GM19397 (cell line): ENCODE data around the gene ATP4B.

Experiments
- ATAC-seq: cut with Tn5 transposase; IDR thresholded peaks from one replicate; pipeline ENCODE4 v1.9.1; 2021; ENCODE audit warnings: mild to moderate bottlenecking, moderate library complexity; ENCODE audit not compliant: unreplicated experiment

The ATP4B gene

DNA sequence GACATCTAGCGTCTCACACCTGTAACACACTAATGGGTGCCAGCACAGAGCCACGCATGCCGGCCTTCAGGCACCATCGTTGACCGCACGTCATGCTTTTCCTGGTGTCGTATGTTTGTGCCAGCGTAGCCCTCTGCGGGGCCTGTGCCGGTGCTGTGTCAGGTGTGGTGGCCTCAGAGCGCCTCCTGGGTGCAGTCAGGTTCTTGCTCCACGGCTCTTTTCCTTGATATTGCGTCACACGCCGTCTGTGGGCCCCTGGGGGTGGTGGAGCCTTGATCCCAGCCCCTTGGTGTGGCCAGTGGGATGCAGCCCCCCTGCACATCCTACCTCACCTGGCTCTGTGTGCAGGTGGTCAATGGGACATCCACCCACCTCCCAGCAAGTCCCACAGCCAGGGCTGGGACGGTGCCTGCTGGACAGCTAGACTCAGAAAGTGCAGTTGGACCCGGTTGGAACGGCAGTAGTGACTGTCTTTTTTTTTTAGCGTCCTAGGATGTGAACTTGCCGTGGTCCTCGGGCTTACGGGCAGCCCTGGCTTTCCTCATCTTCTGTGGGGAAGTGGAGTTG lies 48.9 kb downstream of the ATP4B start:
- no peak for ATAC-seq

DNA sequence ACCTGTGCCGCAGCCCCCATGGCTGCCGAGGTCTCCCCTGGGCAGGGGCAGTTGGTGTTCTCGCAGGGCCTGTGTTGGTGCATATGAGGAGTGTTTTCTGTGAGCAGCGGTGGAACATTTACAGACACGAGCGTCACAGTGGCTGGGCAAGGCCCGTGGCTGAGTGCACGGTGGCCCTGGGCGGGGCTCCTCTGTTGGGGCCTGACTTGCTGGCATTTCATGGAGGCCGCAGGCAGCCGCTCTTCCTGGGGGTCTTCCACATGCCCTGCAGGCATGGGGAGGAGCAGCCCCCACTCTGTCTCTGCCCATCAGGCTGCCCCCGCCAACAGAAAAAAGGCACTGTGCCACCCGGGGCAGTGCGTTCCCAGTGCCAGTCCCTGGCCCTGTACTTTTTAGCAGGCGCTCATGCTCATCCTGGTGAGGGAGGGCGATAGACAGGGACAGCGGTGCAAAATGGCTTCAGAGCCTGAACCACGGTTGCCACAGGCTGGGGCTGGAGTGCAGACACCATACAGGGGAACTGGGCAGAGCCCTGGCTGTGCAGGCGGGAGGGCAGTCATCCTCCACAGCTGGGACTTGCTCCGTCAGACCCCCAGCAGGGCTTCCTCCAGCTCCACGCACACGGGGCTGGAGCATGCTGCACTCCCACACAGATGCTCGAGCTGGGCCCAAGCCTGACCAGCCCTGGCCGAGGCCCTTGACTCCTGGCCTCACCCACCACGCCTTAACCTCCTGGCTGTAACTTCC lies 49.9 kb downstream of the ATP4B start:
- ATAC-seq: no peak

DNA sequence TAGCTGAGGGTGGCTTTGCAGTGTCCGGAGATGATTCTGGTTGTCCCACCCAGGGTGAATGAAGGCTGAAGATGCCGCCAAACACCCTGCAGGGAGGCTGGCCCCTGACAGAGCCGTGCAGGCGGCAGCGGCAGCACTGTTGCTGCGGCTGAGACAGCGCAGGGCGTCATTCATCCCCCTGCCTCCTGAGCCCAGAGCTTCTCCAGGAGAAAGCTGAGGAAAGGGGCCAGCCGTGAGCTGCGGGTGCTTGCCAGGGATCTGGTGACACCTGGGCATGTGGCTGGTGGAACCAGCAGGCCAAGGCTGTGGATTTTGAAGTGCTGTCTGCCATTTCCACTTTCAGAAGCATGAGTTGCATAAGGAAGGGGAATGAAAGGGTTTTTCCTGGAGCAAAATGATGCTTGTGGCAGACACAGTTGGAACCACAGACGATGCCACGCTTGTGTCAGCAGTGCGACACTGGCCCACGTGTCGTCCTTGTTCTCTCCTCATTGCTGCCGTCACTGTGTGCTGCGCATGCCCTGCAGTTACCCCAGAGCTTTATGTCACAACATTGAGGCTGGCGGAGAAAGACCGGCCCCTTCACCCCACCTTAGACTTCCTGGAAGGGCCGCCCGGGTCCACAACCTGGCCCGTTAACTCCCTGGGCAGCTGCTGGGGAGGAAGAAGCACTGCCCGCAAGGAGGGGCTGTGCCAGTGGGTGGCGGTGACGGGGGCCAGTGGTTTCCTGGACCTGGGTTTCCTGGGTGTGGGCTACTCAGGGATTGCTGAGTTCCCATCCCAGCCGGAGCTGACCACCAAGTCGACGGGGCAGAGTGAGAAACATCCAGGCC lies 50.7 kb downstream of the ATP4B start:
- ATAC-seq: no peak

DNA sequence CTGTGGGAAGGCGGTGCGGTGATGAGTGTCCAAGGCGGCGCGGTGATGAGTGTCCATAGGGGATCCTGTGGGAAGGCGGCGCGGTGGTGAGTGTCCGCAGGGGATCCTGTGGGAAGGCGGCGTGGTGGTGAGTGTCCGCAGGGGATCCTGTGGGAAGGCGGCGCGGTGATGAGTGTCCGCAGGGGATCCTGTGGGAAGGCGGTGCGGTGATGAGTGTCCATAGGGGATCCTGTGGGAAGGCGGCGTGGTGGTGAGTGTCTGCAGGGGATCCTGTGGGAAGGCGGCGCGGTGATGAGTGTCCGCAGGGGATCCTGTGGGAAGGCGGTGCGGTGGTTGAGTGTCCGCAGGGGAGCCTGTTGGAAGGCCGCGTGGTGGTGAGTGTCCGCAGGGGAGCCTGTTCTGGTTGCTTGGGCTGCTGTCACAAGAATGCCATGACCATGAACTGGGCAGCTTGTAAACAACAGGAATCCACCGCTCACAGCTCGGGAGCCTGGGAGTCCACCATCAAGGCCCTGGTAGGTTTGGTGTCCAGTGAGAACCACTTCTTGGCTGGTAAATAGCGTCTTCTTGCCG lies 52.0 kb downstream of the ATP4B start:
- no peak for ATAC-seq

DNA sequence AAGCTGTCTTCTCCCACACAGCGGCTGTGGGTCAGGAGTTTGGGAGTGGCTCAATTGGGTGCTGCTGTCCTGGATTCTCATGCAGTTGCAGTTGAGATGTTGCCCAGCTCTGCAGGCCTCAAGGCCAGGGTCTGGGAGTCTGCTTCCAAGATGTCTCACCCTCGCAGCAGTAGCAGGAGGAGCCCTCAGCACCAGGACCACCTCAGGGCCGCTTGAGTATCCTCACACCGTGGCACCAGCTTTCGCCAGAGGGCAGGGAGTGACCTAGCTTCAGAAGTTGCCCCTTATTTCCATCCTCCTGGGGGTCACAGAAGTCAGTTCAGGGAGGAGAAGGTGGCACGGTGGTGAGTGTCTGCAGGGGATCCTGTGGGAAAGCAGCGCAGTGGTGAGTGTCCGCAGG lies 52.5 kb downstream of the ATP4B start:
- no peak for ATAC-seq

DNA sequence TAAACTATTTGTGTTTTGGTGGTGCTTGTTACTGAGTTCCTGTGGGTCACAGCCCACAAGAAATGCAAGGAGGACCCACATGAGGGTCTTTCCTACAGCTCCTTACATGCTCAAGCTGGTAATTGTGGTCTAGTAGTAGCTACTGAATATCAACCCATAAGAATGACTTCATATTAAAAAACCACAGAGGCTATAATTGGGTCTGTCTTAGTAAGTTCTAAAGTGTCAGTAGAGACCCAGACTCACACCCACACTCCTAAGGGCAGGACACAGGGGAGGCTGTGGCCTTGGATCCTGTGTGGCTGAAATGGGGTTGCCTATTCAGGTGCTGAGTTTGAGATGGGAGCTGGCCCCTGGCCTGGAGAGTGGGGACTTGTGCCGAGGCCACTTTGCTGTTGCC lies 53.8 kb downstream of the ATP4B start:
- ATAC-seq: no peak

DNA sequence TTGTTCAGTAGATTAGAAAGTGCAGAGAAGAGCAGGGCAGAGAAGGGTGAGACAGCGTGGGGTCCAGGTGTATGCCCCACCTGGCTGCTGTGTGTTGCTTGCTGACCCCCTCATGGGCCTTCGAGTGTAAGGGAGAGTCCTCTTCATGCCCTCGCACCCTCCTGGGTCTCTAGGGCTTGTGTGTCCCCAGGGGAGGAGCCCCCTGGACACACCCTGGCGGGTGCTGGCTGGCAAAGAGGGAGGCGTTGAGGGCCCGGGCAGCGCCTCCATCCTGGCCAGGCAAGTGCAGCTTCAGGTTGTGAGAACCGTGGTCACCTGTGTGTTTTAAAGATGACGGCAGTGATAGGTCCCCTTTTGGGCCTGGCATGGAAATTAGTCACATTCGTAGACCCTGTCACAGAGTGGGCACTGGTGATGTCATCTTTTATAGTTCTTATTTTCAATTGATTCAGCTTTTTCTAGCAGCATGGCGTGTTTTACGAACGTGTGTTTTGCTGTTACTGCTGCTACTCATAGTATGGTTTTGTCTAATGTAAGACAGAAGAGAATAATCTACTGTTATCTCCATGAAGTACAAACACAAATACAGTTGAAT lies 54.8 kb downstream of the ATP4B start:
- ATAC-seq: no peak

DNA sequence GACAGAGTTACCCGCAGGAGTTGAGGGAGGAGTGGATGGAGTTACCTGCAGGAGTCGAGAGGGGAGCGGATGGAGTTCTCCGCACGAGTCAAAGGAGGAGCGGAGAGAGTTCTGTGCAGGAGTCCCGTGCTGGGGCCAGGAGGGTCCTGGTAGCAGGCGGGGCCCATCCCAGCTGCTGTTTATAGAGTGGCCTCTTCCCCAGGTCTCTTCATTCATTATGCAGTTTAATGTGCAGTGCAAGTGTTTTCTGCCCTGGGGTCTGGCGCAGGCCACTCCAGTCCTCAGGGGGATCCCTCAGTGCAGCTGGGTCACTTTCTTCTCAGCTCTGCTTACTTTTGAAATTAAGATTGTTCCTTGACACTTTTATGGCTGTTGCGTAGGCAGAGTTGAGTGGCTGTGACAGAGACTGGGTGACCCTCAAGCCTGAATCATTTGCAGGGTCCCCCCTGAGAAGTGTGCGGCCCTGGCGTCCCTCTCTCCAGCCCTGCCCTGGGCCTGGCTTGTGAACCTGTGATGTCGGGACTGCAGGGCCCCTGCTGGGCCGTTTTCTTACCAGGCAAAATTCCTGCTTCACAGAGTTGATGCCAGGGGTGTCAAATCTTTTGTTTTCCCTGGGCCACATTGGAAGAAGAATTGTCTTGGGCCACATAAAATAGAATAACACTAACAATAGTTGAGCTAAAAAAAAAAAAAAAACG lies 55.6 kb downstream of the ATP4B start:
- ATAC-seq: no peak

DNA sequence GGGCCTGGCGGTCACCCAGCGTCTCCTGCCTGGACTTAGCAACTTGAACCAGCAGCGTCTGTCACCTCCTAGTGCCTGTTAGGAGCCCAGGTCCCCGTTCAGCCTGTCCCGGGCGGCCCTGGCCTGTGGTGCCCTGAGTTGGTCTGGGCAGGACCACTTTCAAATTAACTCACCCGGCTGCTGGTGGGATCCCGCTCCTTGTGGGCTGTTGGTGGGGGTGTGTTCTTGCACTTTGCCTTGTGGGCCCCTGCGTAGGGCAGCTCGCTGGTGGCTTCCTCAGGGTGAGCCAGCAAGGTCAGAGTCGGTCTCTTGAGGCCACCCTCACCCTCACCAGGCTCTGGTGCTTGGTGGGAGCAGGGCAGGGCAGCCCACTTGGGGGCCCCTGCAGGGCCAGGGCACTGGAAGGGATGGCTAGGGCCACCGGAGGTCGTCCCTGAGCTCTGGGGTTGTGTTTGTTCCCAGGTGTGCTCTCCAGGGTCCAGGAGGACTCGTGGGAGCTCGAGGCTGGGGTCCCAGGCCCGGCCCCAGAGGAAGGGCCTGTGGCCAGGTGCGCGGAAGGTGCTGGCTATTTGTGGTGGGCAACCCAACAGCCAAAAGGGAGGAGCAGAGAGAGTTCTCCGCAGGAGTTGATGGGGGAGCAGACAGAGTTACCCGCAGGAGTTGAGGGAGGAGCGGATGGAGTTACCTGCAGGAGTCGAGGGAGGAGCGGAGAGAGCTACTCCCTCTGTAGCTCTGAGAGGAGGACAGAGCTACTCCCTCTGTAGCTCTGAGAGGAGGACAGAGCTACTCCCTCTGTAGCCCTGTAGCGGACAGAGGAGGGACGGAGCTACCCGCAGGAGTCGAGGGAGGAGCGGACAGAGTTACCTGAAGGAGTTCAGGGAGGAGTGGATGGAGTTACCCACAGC lies 56.6 kb downstream of the ATP4B start:
- no peak for ATAC-seq

DNA sequence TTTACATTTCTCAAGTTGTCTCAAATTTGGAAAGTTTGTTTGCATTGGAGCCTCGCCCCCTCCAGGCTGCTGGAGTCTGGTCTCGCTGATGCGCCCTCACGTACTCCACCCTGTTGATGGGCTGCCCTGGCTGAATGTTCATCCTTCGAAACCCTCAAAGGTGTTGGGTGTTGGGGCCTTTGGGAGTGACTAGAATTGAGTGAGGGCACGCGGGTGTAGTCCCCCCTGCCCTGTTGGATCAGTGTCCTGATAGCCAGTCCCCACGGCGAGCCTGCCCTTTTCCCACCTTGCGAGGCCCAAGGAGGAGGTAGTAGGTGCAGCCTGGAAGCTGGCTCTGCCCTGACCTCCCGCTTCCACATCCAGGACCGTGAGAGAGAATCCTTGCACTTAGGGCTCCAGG lies 58.6 kb downstream of the ATP4B start:
- ATAC-seq: no peak
